Mesenchymal stem cell (in vitro differentiated cells and primary cell): ENCODE results near the gene ZBTB7B.

Experiments
- DNase-seq: peaks from one replicate; pipeline ENCODE4 v3.0.0-alpha.2; 2013
- H2AFZ ChIP-seq: one replicate; pipeline ENCODE4 v1.6.1; 2013; ENCODE audit warnings: low read depth, mild to moderate bottlenecking, control low read depth, inconsistent platforms, low read length, moderate library complexity
- H2AK5ac ChIP-seq: 2 replicates; pipeline ENCODE4 v1.6.1; 2013; ENCODE audit warnings: low read length, moderate library complexity, mild to moderate bottlenecking, inconsistent platforms; ENCODE audit not compliant: severe bottlenecking
- H2BK120ac ChIP-seq: one replicate; pipeline ENCODE4 v1.6.1; 2013; ENCODE audit warnings: low read depth, mild to moderate bottlenecking, inconsistent platforms, low read length, moderate library complexity
- H2BK12ac ChIP-seq, 2 experiments: one replicate each; pipeline ENCODE4 v1.6.1; 2013; ENCODE audit warnings: inconsistent platforms in 2 of 2, low read length in 2 of 2, mild to moderate bottlenecking in 2 of 2, moderate library complexity in 2 of 2, control low read depth in 1 of 2
- H2BK15ac ChIP-seq: one replicate; pipeline ENCODE4 v1.6.1; 2013; ENCODE audit warnings: mild to moderate bottlenecking, low read depth, inconsistent platforms; ENCODE audit not compliant: poor library complexity, severe bottlenecking
- H2BK5ac ChIP-seq: 2 replicates; pipeline ENCODE4 v1.6.1; 2013; ENCODE audit warnings: low read depth, mild to moderate bottlenecking, low read length, control low read depth, inconsistent platforms; ENCODE audit not compliant: poor library complexity, severe bottlenecking
- H3K14ac ChIP-seq, 2 experiments: one replicate each; pipeline ENCODE4 v1.6.1; 2013; ENCODE audit warnings: inconsistent platforms in 2 of 2, low read length in 2 of 2, control low read depth in 1 of 2, mild to moderate bottlenecking in 1 of 2, moderate library complexity in 1 of 2
- H3K18ac ChIP-seq, 2 experiments: one replicate each; pipeline ENCODE4 v1.6.1; 2013; ENCODE audit warnings: inconsistent platforms in 2 of 2, low read length in 2 of 2, control low read depth in 1 of 2, low read depth in 1 of 2, mild to moderate bottlenecking in 1 of 2
- H3K23ac ChIP-seq, 2 experiments: one replicate each; pipeline ENCODE4 v1.6.1; 2013; ENCODE audit warnings: inconsistent platforms in 2 of 2, low read length in 2 of 2, mild to moderate bottlenecking in 2 of 2, moderate library complexity in 2 of 2, control low read depth in 1 of 2
- H3K27ac ChIP-seq: 2 replicates; pipeline ENCODE4 v1.5.1; 2013; ENCODE audit warnings: mild to moderate bottlenecking, moderate library complexity, low read length, control low read depth, inconsistent platforms; ENCODE audit not compliant: poor library complexity, severe bottlenecking
- H3K27me3 ChIP-seq, 2 experiments: 2 replicates each; pipeline versions ENCODE4 v1.6.1 to v1.7.0; 2013; ENCODE audit warnings: low read length in 2 of 2, mild to moderate bottlenecking in 2 of 2, moderate library complexity in 2 of 2, control low read depth in 1 of 2, inconsistent platforms in 1 of 2; ENCODE audit not compliant: control insufficient read depth in 1 of 2, insufficient read depth in 1 of 2
- H3K36me3 ChIP-seq, 2 experiments: 2 replicates each; pipeline versions ENCODE4 v1.6.1 to v1.7.0; 2013; ENCODE audit warnings: low read length in 2 of 2, control low read depth in 1 of 2, inconsistent platforms in 1 of 2, low read depth in 1 of 2, mild to moderate bottlenecking in 1 of 2; ENCODE audit not compliant: insufficient read depth in 2 of 2, control insufficient read depth in 1 of 2
- H3K4ac ChIP-seq, 2 experiments: one replicate each; pipeline ENCODE4 v1.6.1; 2013; ENCODE audit warnings: inconsistent platforms in 2 of 2, low read length in 2 of 2, mild to moderate bottlenecking in 2 of 2, moderate library complexity in 2 of 2, control low read depth in 1 of 2, low read depth in 1 of 2
- H3K4me1 ChIP-seq: 2 replicates; pipeline ENCODE4 v1.6.1; 2013; ENCODE audit warnings: low read depth, low read length, control low read depth; ENCODE audit not compliant: control insufficient read depth, insufficient read depth
- H3K4me2 ChIP-seq: 2 replicates; pipeline ENCODE4 v1.6.1; 2013; ENCODE audit warnings: low read length, mild to moderate bottlenecking, inconsistent platforms; ENCODE audit not compliant: poor library complexity, severe bottlenecking
- H3K4me3 ChIP-seq, 2 experiments: 2 replicates each; pipeline versions ENCODE4 v1.5.1 to v1.7.0; 2013; ENCODE audit warnings: low read length in 2 of 2, mild to moderate bottlenecking in 2 of 2, control low read depth in 1 of 2, low read depth in 1 of 2; ENCODE audit not compliant: insufficient read depth in 1 of 2
- H3K79me1 ChIP-seq: replicated peaks from 2 replicates; pipeline ENCODE4 v1.6.1; 2013; ENCODE audit warnings: mild to moderate bottlenecking, control low read depth, low read length, inconsistent platforms; ENCODE audit not compliant: poor library complexity, severe bottlenecking
- H3K9ac ChIP-seq: 2 replicates; pipeline ENCODE4 v1.7.0; 2013; ENCODE audit warnings: mild to moderate bottlenecking, low read length, moderate library complexity
- H3K9me3 ChIP-seq: 2 replicates; pipeline ENCODE4 v1.7.0; 2013; ENCODE audit warnings: mild to moderate bottlenecking, low read length; ENCODE audit not compliant: control insufficient read depth
- H4K8ac ChIP-seq: one replicate; pipeline ENCODE4 v1.6.1; 2013; ENCODE audit warnings: inconsistent platforms, mild to moderate bottlenecking, low read length, moderate library complexity
- H4K91ac ChIP-seq: one replicate; pipeline ENCODE4 v1.6.1; 2013; ENCODE audit warnings: mild to moderate bottlenecking, low read length, inconsistent platforms
- WGBS: methylation state at CpG from one replicate; pipeline ENCODE4 v1.1.7; 2013; ENCODE audit warnings: mixed read lengths; 5-methylcytosine and 5-hydroxymethylcytosine counted together

The ZBTB7B gene

GRCh38 chr1:154963643-154964042 is 39.0 kb upstream of the ZBTB7B start:
- Histone ChIP-seq H4K8ac (no peak overlapping the region), H3K4me1 (peaks cover 37% of the 10 kb centered on the region), H3K4me3 (no peak overlapping the region), H3K9ac (peak overlapping the region; percentile 96), H2BK15ac (no peak overlapping the region), H2BK12ac (no peak overlapping the region), H3K79me1 (peaks cover 10% of the 10 kb centered on the region), H3K36me3 (peaks cover 69 to 70% of the 10 kb centered on the region in 2 experiments), H3K18ac (no peak overlapping the region), H2BK120ac (no peak overlapping the region), H3K27me3 (no peaks in the 10 kb centered on the region), H3K4ac (peak overlapping the region in 1 of 2 experiments; percentile 7), H3K4me2 (no peak overlapping the region), H2AK5ac (no peak overlapping the region), H3K27ac (no peak overlapping the region), H3K9me3 (no peaks in the 10 kb centered on the region), H4K91ac (no peak overlapping the region), H2AFZ (no peak overlapping the region), H2BK5ac (no peak overlapping the region), H3K14ac (no peak overlapping the region), H3K23ac (no peak overlapping the region)
- WGBS: 88% methylated on average over 8 of the region's 8 CpGs
- DNase-seq: no peak

- H2AK5ac ChIP-seq: no peak overlapping the region
These were observed 38.2 kb upstream of the ZBTB7B start for GRCh38 chr1:154964359-154964758.

GRCh38 chr1:154966111-154966510 is 36.5 kb upstream of the ZBTB7B start:
- Histone ChIP-seq H3K4me2 (no peak overlapping the region), H3K9ac (no peak overlapping the region), H2BK120ac (no peak overlapping the region), H3K36me3 (peaks cover 57 to 60% of the 10 kb centered on the region in 2 experiments), H4K8ac (no peak overlapping the region), H3K4me1 (peaks cover 39% of the 10 kb centered on the region), H3K4ac (no peak overlapping the region), H2AFZ (no peak overlapping the region), H3K23ac (no peak overlapping the region), H3K27me3 (no peaks in the 10 kb centered on the region), H2BK5ac (no peak overlapping the region), H2BK15ac (no peak overlapping the region), H3K4me3 (no peak overlapping the region), H3K14ac (no peak overlapping the region), H3K9me3 (no peaks in the 10 kb centered on the region), H3K27ac (no peak overlapping the region), H4K91ac (no peak overlapping the region), H3K18ac (no peak overlapping the region), H3K79me1 (peaks cover 1% of the 10 kb centered on the region), H2BK12ac (no peak overlapping the region), H2AK5ac (no peak overlapping the region)
- no peak for DNase-seq
- 100% methylated on average over 2 of the region's 7 CpGs for WGBS

More at GRCh38 chr1:154964359-154964758, 38.2 kb upstream of the ZBTB7B start:
- Histone ChIP-seq H3K27me3 (no peaks in the 10 kb centered on the region), H3K79me1 (peaks cover 5% of the 10 kb centered on the region), H2AFZ (no peak overlapping the region), H3K4me1 (peaks cover 42% of the 10 kb centered on the region), H2BK120ac (no peak overlapping the region), H3K18ac (no peak overlapping the region), H2BK5ac (no peak overlapping the region), H3K36me3 (peaks cover 62 to 64% of the 10 kb centered on the region in 2 experiments), H3K23ac (no peak overlapping the region), H2BK12ac (no peak overlapping the region), H3K14ac (no peak overlapping the region), H2BK15ac (no peak overlapping the region), H3K4me3 (no peak overlapping the region), H3K4ac (no peak overlapping the region), H4K91ac (no peak overlapping the region), H3K9ac (no peak overlapping the region), H4K8ac (no peak overlapping the region), H3K27ac (no peak overlapping the region), H3K9me3 (no peaks in the 10 kb centered on the region), H3K4me2 (no peak overlapping the region)
- WGBS: 96% methylated on average over 6 of the region's 6 CpGs
- DNase-seq: no peak

- Histone ChIP-seq H3K4me1 (peaks cover 44% of the 10 kb centered on the region), H3K27me3 (no peaks in the 10 kb centered on the region), H2AFZ (no peak overlapping the region), H3K4ac (no peak overlapping the region), H2BK12ac (peak overlapping the region in 1 of 2 experiments; percentile 38), H3K18ac (no peak overlapping the region), H3K79me1 (peaks cover 1% of the 10 kb centered on the region), H3K9me3 (no peaks in the 10 kb centered on the region), H2BK120ac (no peak overlapping the region), H3K14ac (no peak overlapping the region), H4K91ac (no peak overlapping the region), H3K9ac (peak overlapping the region; percentile 98), H2BK15ac (no peak overlapping the region), H2AK5ac (no peak overlapping the region), H3K27ac (no peak overlapping the region), H4K8ac (no peak overlapping the region), H3K4me2 (no peak overlapping the region), H3K23ac (no peak overlapping the region), H3K36me3 (peaks cover 57 to 58% of the 10 kb centered on the region in 2 experiments), H2BK5ac (no peak overlapping the region), H3K4me3 (no peak overlapping the region)
- DNase-seq: no peak
- 94% methylated on average over 5 of the region's 5 CpGs for WGBS
These were observed 35.2 kb upstream of the ZBTB7B start for GRCh38 chr1:154967331-154967950.
